COLO668 (cell line): ENCODE results near the gene IGSF21.

Experiments
- DNase-seq: peaks from one replicate; lab custom pipeline; 2025; ENCODE audit not compliant: unreplicated experiment; lab: John Stamatoyannopoulos, UW

The IGSF21 gene

GRCh38 chr1:18323259-18323658 is 215.7 kb downstream of the IGSF21 start:
- no peak for DNase-seq

- DNase-seq = no peak
These were observed 216.6 kb downstream of the IGSF21 start for GRCh38 chr1:18324246-18324645.

GRCh38 chr1:18325136-18325535 is 217.5 kb downstream of the IGSF21 start:
- DNase-seq = no peak

- DNase-seq = no peak
These were observed 218.8 kb downstream of the IGSF21 start for GRCh38 chr1:18326211-18326897.

GRCh38 chr1:18327650-18328049 is 220.1 kb downstream of the IGSF21 start:
- no peak for DNase-seq

- DNase-seq = no peak
These were observed 221.2 kb downstream of the IGSF21 start for GRCh38 chr1:18328803-18329202.

- DNase-seq = no peak
These were observed 222.1 kb downstream of the IGSF21 start for GRCh38 chr1:18329469-18330253.

- no peak for DNase-seq
These were observed 225.0 kb downstream of the IGSF21 start for GRCh38 chr1:18332576-18332975.

- no peak for DNase-seq
These were observed 225.6 kb downstream of the IGSF21 start for GRCh38 chr1:18333220-18333619.

- no peak for DNase-seq
These were observed 229.2 kb downstream of the IGSF21 start for GRCh38 chr1:18336801-18337200.

GRCh38 chr1:18337757-18338156 is 230.2 kb downstream of the IGSF21 start:
- DNase-seq = no peak

GRCh38 chr1:18339161-18339560 is 231.6 kb downstream of the IGSF21 start:
- no peak for DNase-seq

GRCh38 chr1:18340158-18340764 is 232.7 kb downstream of the IGSF21 start:
- no peak for DNase-seq

- DNase-seq = no peak
These were observed 233.2 kb downstream of the IGSF21 start for GRCh38 chr1:18340787-18341186.

GRCh38 chr1:18341291-18342069 is 233.9 kb downstream of the IGSF21 start:
- no peak for DNase-seq

GRCh38 chr1:18342744-18343143 is 235.1 kb downstream of the IGSF21 start:
- DNase-seq = no peak

- DNase-seq = no peak
These were observed 236.0 kb downstream of the IGSF21 start for GRCh38 chr1:18343581-18343980.

GRCh38 chr1:18344755-18345154 is 237.2 kb downstream of the IGSF21 start:
- DNase-seq = no peak

- no peak for DNase-seq
These were observed 240.0 kb downstream of the IGSF21 start for GRCh38 chr1:18347559-18347958.

- no peak for DNase-seq
These were observed 240.8 kb downstream of the IGSF21 start for GRCh38 chr1:18348354-18348753.

- DNase-seq = no peak
These were observed 243.1 kb downstream of the IGSF21 start for GRCh38 chr1:18350747-18351146.
